Caco-2 (cell line): ENCODE data around the gene PLOD2. TPM values are rescaled to one million over a fixed set of nuclear protein-coding genes. Genes with fewer than 3 reads are reported as not detected.

Experiments
- BruUV-seq: library from RNA; stranded (reverse); fragments of 400-500 nt; replicated peaks from 2 replicates; lab custom pipeline; 2021; lab: Mats Ljungman, UMichigan
- CTCF ChIA-PET: fragments of 300-600 bp; sonication (Branson Sonifier 250); formaldehyde crosslinking; loops from one replicate; lab custom pipeline; 2022; ENCODE audit warnings: antibody characterized with exemption; lab: Charles Lee
- POLR2A ChIA-PET: fragments of 300-600 bp; sonication (Branson Sonifier 250); formaldehyde crosslinking; loops from one replicate; lab custom pipeline; 2022; ENCODE audit warnings: antibody characterized with exemption; lab: Charles Lee
- DNase-seq, 2 experiments: peaks; one replicate each; pipeline versions ENCODE4 v3.0.0 to v3.0.0-alpha.2; 2020 to 2022
- H3K27me3 ChIP-seq: replicated peaks from 2 replicates; pipeline ENCODE4 v1.6.0; 2011; ENCODE audit warnings: low read length; ENCODE audit not compliant: control insufficient read depth, insufficient read depth
- H3K36me3 ChIP-seq: 2 replicates; pipeline ENCODE4 v1.5.1; 2011; ENCODE audit warnings: low read length; ENCODE audit not compliant: control insufficient read depth, insufficient read depth
- H3K4me1 ChIP-seq: fragments of 250-450 bp; sonication (Bioruptor Pico); 2 replicates; pipeline ENCODE4 v1.5.1; 2020; ENCODE audit warnings: mild to moderate bottlenecking
- H3K4me3 ChIP-seq: 2 replicates; pipeline ENCODE4 v1.5.1; 2011; ENCODE audit warnings: low read depth, mild to moderate bottlenecking, control low read depth, low read length
- H3K9me3 ChIP-seq: fragments of 250-450 bp; sonication (Bioruptor Pico); 2 replicates; pipeline ENCODE4 v1.5.1; 2020; ENCODE audit warnings: mild to moderate bottlenecking, moderate library complexity
- H3K27ac Mint-ChIP-seq: one replicate; pipeline ENCODE4 v1.8.0; 2022; ENCODE audit warnings: mixed read lengths; ENCODE audit not compliant: unreplicated experiment
- H3K27me3 Mint-ChIP-seq: one replicate; pipeline ENCODE4 v1.8.0; 2022; ENCODE audit warnings: mixed read lengths; ENCODE audit not compliant: insufficient read depth, unreplicated experiment
- H3K36me3 Mint-ChIP-seq: one replicate; pipeline ENCODE4 v1.8.0; 2022; ENCODE audit warnings: mild to moderate bottlenecking, mixed read lengths; ENCODE audit not compliant: insufficient read depth, unreplicated experiment
- H3K4me1 Mint-ChIP-seq: one replicate; pipeline ENCODE4 v1.8.0; 2022; ENCODE audit warnings: low read depth, mixed read lengths; ENCODE audit not compliant: unreplicated experiment
- H3K4me3 Mint-ChIP-seq: one replicate; pipeline ENCODE4 v1.8.0; 2022; ENCODE audit warnings: mild to moderate bottlenecking, moderate library complexity, mixed read lengths; ENCODE audit not compliant: unreplicated experiment
- H3K9me3 Mint-ChIP-seq: one replicate; pipeline ENCODE4 v1.8.0; 2022; ENCODE audit warnings: mixed read lengths; ENCODE audit not compliant: unreplicated experiment
- CTCF ChIP-seq, 2 experiments: fragments of 200-600 bp in 1 of 2; IDR thresholded peaks; 1 replicate in 1 of 2; 2 replicates in 1 of 2; pipeline versions ENCODE4 v1.5.1 to v1.8.0; 2011 to 2022; ENCODE audit warnings: antibody characterized with exemption in 1 of 2, control low read depth in 1 of 2, inconsistent platforms in 1 of 2, low read depth in 1 of 2, low read length in 1 of 2, mild to moderate bottlenecking in 1 of 2, moderate library complexity in 1 of 2; ENCODE audit not compliant: insufficient read depth in 1 of 2, severe bottlenecking in 1 of 2, unreplicated experiment in 1 of 2
- intact Hi-C: fragments of 100-400 bp; cut with micrococcal nuclease; formaldehyde crosslinking; loops from one replicate; pipeline ENCODE4 v1.10.0; 2022; ENCODE audit not compliant: unreplicated experiment
- total RNA-seq: library from RNA; stranded (reverse); gene quantifications from 2 replicates; pipeline ENCODE4 v1.2.3, GENCODE V29; 2022

The PLOD2 gene
- total RNA-seq, 1 experiment from 2014 or later, result 53.1 TPM

- Histone ChIP-seq H3K9me3 (no peaks in the 10 kb centered on the region), H3K36me3 (no peaks in the 10 kb centered on the region), H3K4me1 (peaks cover 6% of the 10 kb centered on the region; the same call in 1 of the 2 replicates), H3K4me3 (no peak overlapping the region), H3K27me3 (no peaks in the 10 kb centered on the region)
- Mint-ChIP-seq H3K36me3 (no peaks in the 10 kb centered on the region), H3K9me3 (no peaks in the 10 kb centered on the region), H3K4me1 (peaks cover 8% of the 10 kb centered on the region), H3K27me3 (no peaks in the 10 kb centered on the region), H3K27ac (no peak overlapping the region), H3K4me3 (no peak overlapping the region)
- ChIA-PET CTCF (interaction anchor here (1.1 kb wide), 1 partner anchor 10 kb away, joined by 3 read pairs; no protein-coding TSS in a partner anchor), POLR2A (no interaction called here)
- BruUV-seq, result no TSS peak
- DNase-seq, result no peak
- intact Hi-C loops, result no loop called here
- no peak for TF ChIP-seq CTCF (IDR thresholded peaks at IDR 0.05; ENCODE audit: insufficient read depth in 1 of 2, low read depth in 1 of 2, low read length in 1 of 2, severe bottlenecking in 1 of 2, unreplicated experiment in 1 of 2)
Observed at GRCh38 chr3:146177519-146177918, 16.5 kb upstream of the PLOD2 start.

- CTCF ChIA-PET, result interaction anchor here (1.1 kb wide), 1 partner anchor 10 kb away, joined by 3 read pairs; no protein-coding TSS in a partner anchor
Observed at GRCh38 chr3:146177072-146177471, 16.1 kb upstream of the PLOD2 start.

GRCh38 chr3:146172586-146172985, 11.6 kb upstream of the PLOD2 start:
- no peaks in the 10 kb centered on the region for H3K27me3 Mint-ChIP-seq
- H3K9me3 Mint-ChIP-seq, result peaks cover 10% of the 10 kb centered on the region
- H3K4me3 ChIP-seq, result no peak overlapping the region
- H3K36me3 ChIP-seq, result no peaks in the 10 kb centered on the region
- no peak for DNase-seq
- H3K9me3 ChIP-seq, result no peaks in the 10 kb centered on the region
- no TSS peak for BruUV-seq
- intact Hi-C loops, result loop anchor here (1.0 kb wide), 1 partner anchor 11 kb away; the partner anchor contains the start of gene PLOD2
- no peaks in the 10 kb centered on the region for H3K36me3 Mint-ChIP-seq
- no peak overlapping the region for H3K27ac Mint-ChIP-seq
- TF ChIP-seq CTCF (IDR thresholded peaks at IDR 0.05; ENCODE audit: insufficient read depth in 1 of 2, low read depth in 1 of 2, low read length in 1 of 2, severe bottlenecking in 1 of 2, unreplicated experiment in 1 of 2), result no peak
- CTCF ChIA-PET, result no interaction called here
- no peaks in the 10 kb centered on the region for H3K27me3 ChIP-seq
- H3K4me3 Mint-ChIP-seq, result no peak overlapping the region
- H3K4me1 Mint-ChIP-seq, result peaks cover 8% of the 10 kb centered on the region
- POLR2A ChIA-PET, result no interaction called here
- H3K4me1 ChIP-seq, result peaks cover 11% of the 10 kb centered on the region; the same call in 1 of the 2 replicates

More at GRCh38 chr3:146177072-146177471, 16.1 kb upstream of the PLOD2 start:
- Histone ChIP-seq H3K9me3 (no peaks in the 10 kb centered on the region), H3K4me3 (no peak overlapping the region), H3K4me1 (peaks cover 10% of the 10 kb centered on the region; the same call in 1 of the 2 replicates), H3K36me3 (no peaks in the 10 kb centered on the region), H3K27me3 (no peaks in the 10 kb centered on the region)
- Mint-ChIP-seq H3K9me3 (no peaks in the 10 kb centered on the region), H3K36me3 (no peaks in the 10 kb centered on the region), H3K27ac (no peak overlapping the region), H3K4me3 (no peak overlapping the region), H3K27me3 (no peaks in the 10 kb centered on the region), H3K4me1 (peaks cover 8% of the 10 kb centered on the region)
- no TSS peak for BruUV-seq
- TF ChIP-seq CTCF (IDR thresholded peaks at IDR 0.05; ENCODE audit: insufficient read depth in 1 of 2, low read depth in 1 of 2, low read length in 1 of 2, severe bottlenecking in 1 of 2, unreplicated experiment in 1 of 2), result no peak
- no peak for DNase-seq
- intact Hi-C loops, result no loop called here
- POLR2A ChIA-PET, result no interaction called here
